Transverse colon (tissue), 3 donors: ENCODE data around the gene CACNA1B.

Experiments used
- EP300 ChIP-seq: sonication (generic); formaldehyde crosslinking; IDR thresholded peaks from one replicate; pipeline ENCODE4 v1.6.1; 2017; ENCODE audit warnings: antibody characterized with exemption, low read depth
- POLR2A ChIP-seq: fragments of 450-650 bp; IDR thresholded peaks from one replicate; pipeline ENCODE4 v1.6.1; 2016; ENCODE audit warnings: antibody characterized with exemption, mild to moderate bottlenecking, moderate library complexity
- TF ChIP-seq, protein P1 (sequence below), 5 experiments: fragments of 200-600 bp in 3 of 5; fragments of 450-650 bp in 2 of 5; sonication (generic) in 3 of 5; IDR thresholded peaks; 1 replicate in 2 of 5; 2 replicates in 3 of 5; pipeline ENCODE4 v1.5.1; 2016 to 2017; ENCODE audit warnings: antibody characterized with exemption in 5 of 5, inconsistent platforms in 3 of 5, mild to moderate bottlenecking in 2 of 5, moderate library complexity in 1 of 5

DNA sequence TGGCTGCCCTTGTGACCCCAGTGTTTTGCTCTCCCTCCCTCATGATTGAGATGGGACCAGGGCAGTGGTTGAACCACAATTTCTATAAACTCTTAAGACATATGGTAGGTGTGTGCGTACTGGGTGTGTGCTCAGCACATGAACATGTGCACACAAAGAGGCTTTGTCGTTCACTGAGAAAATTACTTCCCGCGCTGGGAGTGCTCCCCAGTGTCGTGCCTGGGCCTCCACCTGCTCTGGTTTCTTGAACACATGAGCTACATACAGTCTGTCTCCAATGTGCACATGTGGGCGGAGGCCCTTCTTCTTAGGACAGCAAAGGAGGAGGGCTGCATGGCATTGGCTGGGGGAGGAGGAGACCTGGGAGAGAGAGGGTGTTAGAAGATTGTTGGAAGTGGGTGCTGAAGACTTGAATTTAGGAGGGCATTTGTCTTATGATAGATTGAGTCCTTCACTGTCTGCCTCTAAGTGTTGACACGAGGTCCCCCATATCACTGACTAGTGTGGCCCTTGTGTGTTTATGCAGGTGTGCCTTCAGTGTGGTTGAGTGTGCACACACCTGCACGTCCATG is 170.0 kb downstream of the CACNA1B start:
- TF ChIP-seq, protein P1, sequence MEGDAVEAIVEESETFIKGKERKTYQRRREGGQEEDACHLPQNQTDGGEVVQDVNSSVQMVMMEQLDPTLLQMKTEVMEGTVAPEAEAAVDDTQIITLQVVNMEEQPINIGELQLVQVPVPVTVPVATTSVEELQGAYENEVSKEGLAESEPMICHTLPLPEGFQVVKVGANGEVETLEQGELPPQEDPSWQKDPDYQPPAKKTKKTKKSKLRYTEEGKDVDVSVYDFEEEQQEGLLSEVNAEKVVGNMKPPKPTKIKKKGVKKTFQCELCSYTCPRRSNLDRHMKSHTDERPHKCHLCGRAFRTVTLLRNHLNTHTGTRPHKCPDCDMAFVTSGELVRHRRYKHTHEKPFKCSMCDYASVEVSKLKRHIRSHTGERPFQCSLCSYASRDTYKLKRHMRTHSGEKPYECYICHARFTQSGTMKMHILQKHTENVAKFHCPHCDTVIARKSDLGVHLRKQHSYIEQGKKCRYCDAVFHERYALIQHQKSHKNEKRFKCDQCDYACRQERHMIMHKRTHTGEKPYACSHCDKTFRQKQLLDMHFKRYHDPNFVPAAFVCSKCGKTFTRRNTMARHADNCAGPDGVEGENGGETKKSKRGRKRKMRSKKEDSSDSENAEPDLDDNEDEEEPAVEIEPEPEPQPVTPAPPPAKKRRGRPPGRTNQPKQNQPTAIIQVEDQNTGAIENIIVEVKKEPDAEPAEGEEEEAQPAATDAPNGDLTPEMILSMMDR (IDR thresholded peaks at IDR 0.05), result no peak
- no peak for TF ChIP-seq POLR2A
- no peak for TF ChIP-seq EP300
